WTC11 (cell line): ENCODE data around the gene ARHGAP23. TPM values are rescaled to one million over a fixed set of nuclear protein-coding genes. Genes with fewer than 3 reads are reported as not detected.
A peak's percentile ranks its signal among the peaks of the same experiment; 100 is the strongest.

Source experiments
- ATAC-seq: fragments of 200-7000 bp; cut with Tn5 transposase; 2 replicates; pipeline ENCODE4 v1.10.0; 2021; ENCODE audit warnings: mild to moderate bottlenecking, moderate library complexity
- CTCF ChIA-PET: fragments of 300-600 bp; sonication (Branson Sonifier 250); formaldehyde crosslinking; loops from one replicate; lab custom pipeline; 2021; ENCODE audit warnings: antibody characterized with exemption; lab: Charles Lee
- POLR2A ChIA-PET: fragments of 350-600 bp; sonication (Branson Sonifier 250); formaldehyde crosslinking; loops from one replicate; lab custom pipeline; 2021; ENCODE audit warnings: antibody characterized with exemption; lab: Charles Lee
- DNase-seq: peaks from one replicate; pipeline ENCODE4 v3.0.0; 2021; ENCODE audit warnings: low spot score
- H3K27ac Mint-ChIP-seq: 2 replicates; pipeline ENCODE4 v1.8.0; 2021; ENCODE audit warnings: mixed read lengths
- H3K27me3 Mint-ChIP-seq: 2 replicates; pipeline ENCODE4 v1.8.0; 2021; ENCODE audit warnings: low read depth, mild to moderate bottlenecking, moderate library complexity, mixed read lengths
- H3K36me3 Mint-ChIP-seq: 2 replicates; pipeline ENCODE4 v1.8.0; 2021; ENCODE audit warnings: mixed read lengths
- H3K4me1 Mint-ChIP-seq: 2 replicates; pipeline ENCODE4 v1.8.0; 2022; ENCODE audit warnings: mixed read lengths
- H3K4me3 Mint-ChIP-seq: 2 replicates; pipeline ENCODE4 v1.8.0; 2021; ENCODE audit warnings: mild to moderate bottlenecking, moderate library complexity, mixed read lengths
- H3K9me3 Mint-ChIP-seq: 2 replicates; pipeline ENCODE4 v1.8.0; 2021; ENCODE audit warnings: mixed read lengths
- AFF4 ChIP-seq: sonication (generic); formaldehyde crosslinking; IDR thresholded peaks from 2 replicates; pipeline ENCODE4 v1.8.1; 2023; ENCODE audit warnings: mild to moderate bottlenecking, missing genetic modification reagents, borderline replicate concordance
- ARID4B ChIP-seq: sonication (generic); formaldehyde crosslinking; IDR thresholded peaks from 2 replicates; pipeline ENCODE4 v1.8.0; 2023; ENCODE audit warnings: missing genetic modification reagents, mild to moderate bottlenecking, borderline replicate concordance
- E2F4 ChIP-seq: sonication (generic); formaldehyde crosslinking; IDR thresholded peaks from 2 replicates; pipeline ENCODE4 v1.8.1; 2022; ENCODE audit warnings: low read depth, mild to moderate bottlenecking, moderate library complexity, missing genetic modification reagents, borderline replicate concordance
- GTF2I ChIP-seq: fragments of 250-450 bp; sonication (Bioruptor Pico); conservative IDR thresholded peaks from 2 replicates; pipeline ENCODE4 v1.4.0; 2021; ENCODE audit warnings: mild to moderate bottlenecking
- JUN ChIP-seq: sonication (generic); formaldehyde crosslinking; IDR thresholded peaks from 2 replicates; pipeline ENCODE4 v1.8.0; 2023; ENCODE audit warnings: mild to moderate bottlenecking, missing genetic modification reagents
- KAT7 ChIP-seq: sonication (generic); formaldehyde crosslinking; IDR thresholded peaks from 2 replicates; pipeline ENCODE4 v1.8.1; 2023; ENCODE audit warnings: missing genetic modification reagents, mild to moderate bottlenecking, borderline replicate concordance
- NFYB ChIP-seq: sonication (generic); formaldehyde crosslinking; conservative IDR thresholded peaks from 2 replicates; pipeline ENCODE4 v1.8.0; 2022; ENCODE audit warnings: low read depth, missing genetic modification reagents
- NR2C2 ChIP-seq: sonication (generic); formaldehyde crosslinking; IDR thresholded peaks from 2 replicates; pipeline ENCODE4 v1.8.0; 2022; ENCODE audit warnings: mild to moderate bottlenecking, missing genetic modification reagents
- SMAD3 ChIP-seq: sonication (generic); formaldehyde crosslinking; IDR thresholded peaks from 2 replicates; pipeline ENCODE4 v1.8.0; 2022; ENCODE audit warnings: missing genetic modification reagents, mild to moderate bottlenecking, borderline replicate concordance
- SP1 ChIP-seq: sonication (generic); formaldehyde crosslinking; conservative IDR thresholded peaks from 2 replicates; pipeline ENCODE4 v1.8.1; 2022; ENCODE audit warnings: missing genetic modification reagents
- ZBTB43 ChIP-seq: sonication (generic); formaldehyde crosslinking; IDR thresholded peaks from 2 replicates; pipeline ENCODE4 v1.8.1; 2023; ENCODE audit warnings: mild to moderate bottlenecking, missing genetic modification reagents
- ZMAT4 ChIP-seq: fragments of 250-450 bp; sonication (Bioruptor Pico); IDR thresholded peaks from 2 replicates; pipeline ENCODE4 v1.9.0; 2021; ENCODE audit warnings: mild to moderate bottlenecking
- ZNF232 ChIP-seq: sonication (generic); formaldehyde crosslinking; IDR thresholded peaks from 2 replicates; pipeline ENCODE4 v1.8.0; 2022; ENCODE audit warnings: mild to moderate bottlenecking, missing genetic modification reagents
- ZNF512 ChIP-seq: sonication (generic); formaldehyde crosslinking; IDR thresholded peaks from 2 replicates; pipeline ENCODE4 v1.8.1; 2022; ENCODE audit warnings: missing genetic modification reagents, borderline replicate concordance
- total RNA-seq: library from RNA; stranded (reverse); gene quantifications from 3 replicates; pipeline ENCODE4 v1.2.3, GENCODE V29; 2021
- TF ChIP-seq, protein P1 (sequence below): sonication (generic); formaldehyde crosslinking; IDR thresholded peaks from 2 replicates; pipeline ENCODE4 v1.8.0; 2022; ENCODE audit warnings: mild to moderate bottlenecking, missing genetic modification reagents
- TF ChIP-seq, protein P2 (sequence below): sonication (generic); formaldehyde crosslinking; IDR thresholded peaks from 2 replicates; pipeline ENCODE4 v1.8.0; 2022; ENCODE audit warnings: mild to moderate bottlenecking, missing genetic modification reagents
- TF ChIP-seq, protein P3 (sequence below): fragments of 250-450 bp; sonication (Bioruptor Pico); IDR thresholded peaks from 2 replicates; pipeline ENCODE4 v1.9.0; 2021; ENCODE audit warnings: moderate library complexity, mild to moderate bottlenecking, inconsistent platforms, borderline replicate concordance

ARHGAP23 gene
- total RNA-seq, 1 experiment from 2014 or later, result 66.0 TPM

DNA sequence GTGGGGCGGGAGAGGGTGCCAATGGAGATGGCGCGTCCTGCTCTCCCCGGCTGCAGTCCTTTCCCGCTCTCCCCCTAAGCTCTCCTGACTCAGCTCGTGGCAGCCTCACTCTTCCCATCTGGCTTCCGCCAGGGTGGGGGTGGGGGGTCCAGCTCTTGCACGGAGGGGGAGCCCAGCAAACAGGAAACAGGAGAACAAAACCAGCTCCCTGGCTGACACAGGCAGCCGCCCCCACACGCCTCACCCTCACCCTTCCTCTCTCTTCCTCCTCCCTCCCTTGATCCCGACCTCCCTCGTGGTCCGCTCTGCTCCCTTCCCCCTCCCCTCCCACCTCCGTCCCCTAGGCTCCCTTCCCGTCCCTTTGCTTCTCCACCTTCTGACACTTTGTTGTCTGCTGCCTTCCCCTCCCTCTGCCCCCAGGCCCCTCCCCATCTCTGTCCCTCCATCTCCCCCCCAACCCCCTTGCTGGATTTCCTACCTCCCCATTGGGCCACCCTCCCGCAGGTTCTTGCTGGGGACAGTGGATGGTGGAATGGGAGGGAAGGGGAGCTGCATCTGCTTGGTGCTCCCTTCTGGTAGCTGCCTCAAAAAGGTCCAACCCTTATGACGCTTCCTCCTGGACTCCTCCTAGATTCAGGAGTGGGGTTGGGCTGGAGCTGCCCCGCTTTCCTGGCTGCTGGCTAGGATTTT is 23.7 kb downstream of the ARHGAP23 start:
- H3K9me3 Mint-ChIP-seq, result no peaks in the 10 kb centered on the region
- H3K27ac Mint-ChIP-seq, result peak overlapping the region; percentile 99
- POLR2A ChIA-PET, result interaction anchor here (0.6 to 3.1 kb wide), 14 partner anchors 8 to 253 kb away, joined by 3 to 28 read pairs (median 5); partner anchors contain the start of genes ARHGAP23 and MLLT6
- TF ChIP-seq, protein P1, sequence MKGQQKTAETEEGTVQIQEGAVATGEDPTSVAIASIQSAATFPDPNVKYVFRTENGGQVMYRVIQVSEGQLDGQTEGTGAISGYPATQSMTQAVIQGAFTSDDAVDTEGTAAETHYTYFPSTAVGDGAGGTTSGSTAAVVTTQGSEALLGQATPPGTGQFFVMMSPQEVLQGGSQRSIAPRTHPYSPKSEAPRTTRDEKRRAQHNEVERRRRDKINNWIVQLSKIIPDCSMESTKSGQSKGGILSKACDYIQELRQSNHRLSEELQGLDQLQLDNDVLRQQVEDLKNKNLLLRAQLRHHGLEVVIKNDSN, result no peak; the same call in 1 of the 2 replicates
- TF ChIP-seq KAT7 (CRISPR knock-in tag) (0 out of 2 replicates have a peak, but pooled peaks have one; percentile 65), ZMAT4 (CRISPR knock-in tag) (no peak), SMAD3 (CRISPR knock-in tag) (0 out of 2 replicates have a peak, but pooled peaks have one; percentile 8), ZNF232 (CRISPR knock-in tag) (0 out of 2 replicates have a peak, but pooled peaks have one; percentile 28), NR2C2 (no peak), E2F4 (no peak), GTF2I (CRISPR knock-in tag) (no peak), JUN (CRISPR knock-in tag) (no peak), NFYB (CRISPR knock-in tag) (no peak), ZBTB43 (CRISPR knock-in tag) (0 out of 2 replicates have a peak, but pooled peaks have one; percentile 58), SP1 (CRISPR knock-in tag) (peak; percentile 73), ARID4B (CRISPR knock-in tag) (no peak), ZNF512 (CRISPR knock-in tag) (no peak), AFF4 (no peak)
- TF ChIP-seq, protein P2, sequence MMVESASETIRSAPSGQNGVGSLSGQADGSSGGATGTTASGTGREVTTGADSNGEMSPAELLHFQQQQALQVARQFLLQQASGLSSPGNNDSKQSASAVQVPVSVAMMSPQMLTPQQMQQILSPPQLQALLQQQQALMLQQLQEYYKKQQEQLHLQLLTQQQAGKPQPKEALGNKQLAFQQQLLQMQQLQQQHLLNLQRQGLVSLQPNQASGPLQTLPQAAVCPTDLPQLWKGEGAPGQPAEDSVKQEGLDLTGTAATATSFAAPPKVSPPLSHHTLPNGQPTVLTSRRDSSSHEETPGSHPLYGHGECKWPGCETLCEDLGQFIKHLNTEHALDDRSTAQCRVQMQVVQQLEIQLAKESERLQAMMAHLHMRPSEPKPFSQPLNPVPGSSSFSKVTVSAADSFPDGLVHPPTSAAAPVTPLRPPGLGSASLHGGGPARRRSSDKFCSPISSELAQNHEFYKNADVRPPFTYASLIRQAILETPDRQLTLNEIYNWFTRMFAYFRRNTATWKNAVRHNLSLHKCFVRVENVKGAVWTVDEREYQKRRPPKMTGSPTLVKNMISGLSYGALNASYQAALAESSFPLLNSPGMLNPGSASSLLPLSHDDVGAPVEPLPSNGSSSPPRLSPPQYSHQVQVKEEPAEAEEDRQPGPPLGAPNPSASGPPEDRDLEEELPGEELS (CRISPR knock-in tag), result peak; percentile 81; the same call in 1 of the 2 replicates
- TF ChIP-seq, protein P3, sequence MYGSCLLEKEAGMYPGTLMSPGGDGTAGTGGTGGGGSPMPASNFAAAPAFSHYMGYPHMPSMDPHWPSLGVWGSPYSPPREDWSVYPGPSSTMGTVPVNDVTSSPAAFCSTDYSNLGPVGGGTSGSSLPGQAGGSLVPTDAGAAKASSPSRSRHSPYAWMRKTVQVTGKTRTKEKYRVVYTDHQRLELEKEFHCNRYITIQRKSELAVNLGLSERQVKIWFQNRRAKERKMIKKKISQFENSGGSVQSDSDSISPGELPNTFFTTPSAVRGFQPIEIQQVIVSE (CRISPR knock-in tag), result no peak

More for the DNA sequence above, 23.7 kb downstream of the ARHGAP23 start:
- DNase-seq (peak; percentile 73), ATAC-seq (peak; percentile 25)
- 0 out of 2 replicates have a peak, but pooled peaks cover 2% of the 10 kb centered on the region for H3K27me3 Mint-ChIP-seq
- H3K36me3 Mint-ChIP-seq, result 0 out of 2 replicates have a peak, but pooled peaks cover 1% of the 10 kb centered on the region
- H3K4me3 Mint-ChIP-seq, result peak overlapping the region; percentile 76
- peaks cover 69% of the 10 kb centered on the region for H3K4me1 Mint-ChIP-seq
- CTCF ChIA-PET, result interaction anchor here (0.6 to 4.2 kb wide), 21 partner anchors 8 to 132 kb away, joined by 3 to 70 read pairs (median 4); partner anchors contain the start of gene ARHGAP23
